HG02623 (cell line): ENCODE data around the gene MRPS2.

Source experiments
- ATAC-seq: cut with Tn5 transposase; IDR thresholded peaks from one replicate; pipeline ENCODE4 v1.9.1; 2021; ENCODE audit warnings: moderate library complexity; ENCODE audit not compliant: unreplicated experiment

MRPS2 gene

DNA sequence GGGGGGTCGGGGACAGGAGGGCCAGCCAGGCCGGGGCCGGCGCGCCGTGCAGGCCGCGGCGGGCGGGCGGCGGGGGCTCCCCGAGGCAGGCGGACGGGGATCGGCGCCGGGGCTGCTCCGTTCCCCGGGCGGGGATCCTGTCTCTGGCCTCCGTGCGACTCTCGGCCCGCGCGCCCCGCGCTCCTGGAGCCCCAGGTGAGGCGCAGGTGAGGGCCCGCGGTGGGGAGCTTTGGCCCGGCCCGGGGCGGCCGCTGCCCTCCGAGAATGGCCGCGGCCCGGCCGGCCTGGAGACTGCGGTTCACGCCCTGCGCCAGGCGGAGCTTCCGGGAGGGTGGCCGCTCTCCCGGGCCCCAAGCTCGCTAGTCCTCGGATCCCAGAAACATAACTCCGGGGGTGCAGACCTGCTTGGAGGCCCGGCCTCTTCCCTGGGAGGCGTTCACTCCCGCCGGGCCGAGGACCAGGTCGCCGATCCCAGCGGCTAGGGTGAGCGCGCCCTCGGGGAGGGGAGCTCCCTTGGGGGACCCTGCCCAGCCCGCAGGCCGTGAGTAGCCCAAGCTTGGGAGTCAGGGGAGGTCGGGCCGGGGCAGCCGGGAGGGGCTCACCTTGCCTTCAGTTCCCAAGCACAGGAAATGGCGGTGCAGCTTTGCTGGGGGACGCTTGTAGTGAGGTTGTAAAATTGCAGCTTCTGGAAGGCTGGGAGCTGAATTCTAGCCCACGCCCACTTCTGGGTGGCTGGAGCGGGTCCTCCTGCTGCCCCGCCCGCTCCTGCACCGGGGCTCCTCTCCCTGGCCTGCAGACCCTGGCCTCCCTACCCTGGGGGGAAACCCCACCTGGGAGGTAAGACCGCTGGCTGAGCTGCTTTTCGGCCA lies 20.2 kb upstream of the MRPS2 start:
- no peak for ATAC-seq

DNA sequence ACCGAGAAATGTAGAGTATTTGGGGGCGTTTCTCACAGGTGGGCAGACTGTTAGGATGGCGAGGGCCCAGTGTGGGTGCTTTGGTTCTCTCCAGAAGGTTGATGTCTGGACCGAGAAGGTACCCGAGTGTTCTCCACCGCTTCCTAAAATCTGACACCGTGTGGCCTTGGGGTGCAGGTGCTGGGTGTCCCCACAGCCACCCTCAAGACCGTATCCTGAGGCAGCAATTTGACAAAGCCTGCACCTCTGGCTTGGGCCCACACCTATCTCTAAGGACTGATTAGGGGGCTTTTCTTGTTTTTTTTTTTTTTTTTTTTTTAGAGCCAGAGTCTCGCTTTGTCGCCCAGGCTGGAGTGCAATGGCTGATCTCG lies 19.6 kb upstream of the MRPS2 start:
- no peak for ATAC-seq

DNA sequence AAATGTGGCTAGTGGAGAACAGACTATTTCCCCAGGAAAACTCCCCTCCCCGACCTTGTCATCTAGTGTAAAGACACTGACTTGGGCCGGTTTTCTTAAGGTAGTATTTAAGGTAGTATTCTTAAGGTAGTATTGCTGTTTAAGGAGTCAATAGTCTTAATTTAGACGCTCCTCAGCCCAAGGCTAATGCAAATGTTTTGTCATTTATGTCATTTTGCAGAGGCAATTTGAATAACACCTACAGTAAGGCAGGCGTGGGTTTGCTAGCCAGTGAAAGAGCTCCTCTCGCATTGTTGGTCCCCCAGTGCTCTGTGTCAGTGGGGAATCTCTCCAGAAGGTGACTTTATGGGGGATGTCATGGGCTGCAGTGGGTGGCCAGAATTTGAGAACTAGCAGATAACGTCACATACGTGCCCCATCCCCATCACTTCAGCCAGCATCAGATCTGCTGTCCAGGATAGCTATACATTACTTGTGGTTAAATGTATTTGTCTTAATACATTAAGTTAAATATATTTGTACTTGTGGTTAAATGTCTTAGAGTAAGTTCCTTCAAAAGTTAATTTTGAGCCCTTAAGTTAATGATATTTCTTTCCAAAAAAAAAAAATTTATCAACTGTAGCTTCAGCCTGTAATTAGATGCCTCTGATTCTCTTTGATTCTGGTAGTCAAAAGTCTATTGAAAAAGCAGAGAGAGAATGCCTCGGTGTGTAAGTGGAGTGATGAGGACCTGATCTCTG lies 18.3 kb upstream of the MRPS2 start:
- ATAC-seq: no peak

DNA sequence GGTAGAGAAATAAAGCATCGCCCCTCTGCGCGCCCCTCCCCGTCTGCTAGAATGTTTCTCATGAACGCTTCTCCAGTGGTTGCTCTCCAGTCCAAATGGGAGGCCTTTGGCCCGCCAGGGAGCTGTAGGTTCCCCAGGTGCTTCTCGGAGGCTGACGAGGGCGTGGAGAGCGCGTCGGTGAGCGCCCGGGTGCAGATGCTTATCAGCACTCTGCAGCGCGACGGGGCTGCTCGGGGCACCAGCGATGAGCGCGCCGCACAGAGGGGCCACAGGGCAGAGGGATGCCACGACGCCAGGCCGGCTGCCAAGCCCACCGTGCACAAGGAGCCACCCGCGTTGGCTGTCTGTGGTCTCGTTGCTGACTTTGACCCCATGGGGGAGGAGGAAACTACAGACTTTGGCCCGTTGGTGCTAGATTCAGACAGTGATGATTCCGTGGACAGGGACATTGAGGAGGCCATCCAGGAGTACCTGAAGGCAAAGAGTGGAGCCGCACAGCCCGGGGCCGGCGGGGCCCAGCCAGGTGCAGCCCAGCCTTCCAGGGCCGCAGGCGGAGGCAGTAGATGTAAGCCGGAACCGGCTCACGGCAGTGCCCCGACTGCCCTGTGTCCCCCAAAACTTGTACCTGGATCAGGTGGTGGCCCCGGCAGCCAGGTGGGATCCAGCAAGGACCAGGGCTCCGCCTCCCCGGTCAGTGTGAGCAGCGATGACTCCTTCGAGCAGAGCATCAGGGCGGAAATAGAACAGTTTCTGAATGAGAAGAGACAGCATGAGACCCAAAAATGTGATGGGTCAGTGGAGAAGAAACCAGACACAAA lies 15.8 kb upstream of the MRPS2 start:
- ATAC-seq: no peak

DNA sequence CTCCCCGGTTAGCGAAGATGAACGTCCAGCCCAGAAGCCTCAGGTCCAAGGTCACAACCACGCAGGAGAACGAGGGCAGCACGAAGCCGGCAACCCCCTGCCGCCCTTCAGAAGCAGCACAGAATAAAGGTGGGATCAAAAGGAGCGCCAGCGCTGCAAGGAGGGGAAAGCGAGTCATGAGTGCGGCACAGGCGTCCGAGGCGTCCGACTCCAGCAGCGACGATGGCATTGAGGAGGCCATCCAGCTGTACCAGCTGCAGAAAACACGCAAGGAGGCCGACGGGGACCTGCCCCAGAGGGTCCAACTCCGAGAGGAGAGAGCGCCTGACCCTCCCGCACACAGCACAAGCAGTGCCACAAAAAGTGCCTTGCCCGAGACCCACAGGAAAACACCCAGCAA lies 15.1 kb upstream of the MRPS2 start:
- ATAC-seq: no peak

DNA sequence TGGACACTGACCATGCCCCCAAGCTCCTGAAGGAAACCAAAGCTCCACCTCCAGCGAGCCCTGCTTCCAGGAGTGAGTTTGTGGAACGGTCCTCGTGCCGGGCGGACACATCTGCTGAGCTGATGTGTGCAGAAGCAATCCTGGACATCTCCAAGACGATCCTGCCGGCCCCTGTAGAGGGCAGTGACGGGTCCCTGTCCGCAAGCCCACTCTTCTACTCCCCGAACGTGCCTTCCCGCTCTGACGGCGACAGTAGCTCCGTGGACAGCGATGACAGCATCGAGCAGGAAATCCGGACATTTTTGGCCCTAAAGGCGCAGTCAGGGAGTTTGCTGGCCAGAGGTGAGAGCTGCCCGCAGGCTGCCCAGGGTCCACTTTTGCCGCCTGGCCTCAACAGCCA lies 14.7 kb upstream of the MRPS2 start:
- ATAC-seq: no peak

DNA sequence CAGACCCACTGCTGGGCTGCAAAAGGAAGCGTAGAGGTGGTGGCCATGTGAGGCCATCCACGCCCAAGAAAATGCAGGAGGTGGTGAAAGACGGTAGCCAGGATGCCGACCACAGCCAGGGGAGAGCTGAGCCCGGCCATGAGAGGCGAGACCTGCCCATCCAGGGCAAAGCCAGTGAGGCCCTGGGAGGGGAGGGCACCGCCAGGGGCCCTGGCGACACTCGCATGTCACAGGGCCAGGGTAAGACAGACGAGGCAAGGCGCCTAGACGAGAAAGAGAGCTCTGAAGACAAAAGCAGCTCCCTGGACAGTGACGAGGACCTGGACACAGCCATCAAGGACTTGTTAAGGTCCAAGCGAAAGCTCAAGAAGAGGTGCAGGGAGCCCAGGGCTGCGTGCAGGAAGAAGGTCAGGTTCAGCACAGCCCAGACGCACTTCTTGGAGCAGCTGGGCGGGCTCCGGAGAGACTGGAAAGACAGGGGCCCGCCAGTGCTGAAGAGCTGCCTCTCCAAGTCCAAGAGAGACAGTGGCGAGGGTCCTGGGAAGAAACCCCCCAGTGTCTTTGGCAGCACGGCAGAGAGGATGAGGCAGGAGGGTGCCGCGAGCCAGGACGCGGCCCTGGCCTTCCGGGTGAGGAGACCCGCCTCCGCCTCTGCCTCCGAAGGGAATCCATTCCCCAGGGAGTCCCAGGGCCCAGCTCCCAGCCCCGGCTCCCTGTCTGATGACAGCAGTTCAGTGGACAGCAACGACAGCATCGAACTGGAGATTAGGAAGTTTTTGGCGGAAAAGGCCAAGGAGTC lies 14.0 kb upstream of the MRPS2 start:
- ATAC-seq: no peak

DNA sequence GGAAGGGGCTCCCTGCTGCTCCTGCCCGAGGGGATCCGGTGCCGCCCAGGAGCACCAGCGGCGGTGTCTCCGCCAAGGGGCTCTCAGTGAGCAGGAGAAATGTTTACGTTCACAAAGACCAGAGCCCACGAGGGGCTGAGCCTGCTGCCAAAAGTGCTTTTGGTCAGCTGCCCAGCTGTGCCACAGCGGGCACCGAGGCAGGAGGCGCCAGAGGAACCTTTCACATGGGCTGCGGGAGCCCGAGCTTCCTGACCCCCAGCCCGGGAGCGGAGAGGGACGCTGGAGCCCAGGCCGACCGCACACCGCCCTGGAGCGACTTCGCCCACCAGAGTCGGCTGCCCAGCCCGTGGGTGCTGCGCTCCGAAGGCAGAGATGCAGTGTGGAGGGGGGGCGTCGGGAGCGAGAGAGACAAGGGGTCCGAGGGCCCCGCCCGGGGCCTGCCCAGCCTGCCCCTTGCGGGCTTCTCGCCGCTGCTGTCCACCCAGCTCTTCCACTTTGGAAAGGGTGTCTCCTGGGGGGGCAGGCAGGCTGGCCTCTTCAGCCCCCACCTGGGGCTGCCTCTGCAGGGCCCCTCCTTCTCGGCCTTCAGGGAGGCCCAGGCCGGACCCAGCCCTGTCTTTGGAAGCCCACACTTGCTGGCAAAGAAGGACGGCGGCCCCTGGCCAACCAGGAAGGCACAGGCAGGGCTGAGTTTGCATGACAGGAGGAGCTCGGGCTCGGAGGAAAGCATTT lies 13.0 kb upstream of the MRPS2 start:
- no peak for ATAC-seq

DNA sequence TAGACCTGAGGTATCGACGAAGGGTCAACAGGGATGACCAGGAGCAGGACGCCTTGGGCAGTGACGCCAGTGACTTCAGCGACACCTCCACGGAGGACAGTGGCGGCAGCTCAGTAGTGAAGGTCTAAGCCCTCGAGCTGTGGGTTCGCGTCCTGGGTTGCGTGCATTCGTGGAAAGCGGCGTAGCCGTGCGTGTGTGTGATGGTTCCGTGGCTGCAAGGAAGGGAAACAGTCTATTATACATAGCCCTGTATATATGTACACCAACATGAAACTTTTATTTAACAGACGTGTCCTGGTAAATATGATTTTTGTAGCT lies 12.5 kb upstream of the MRPS2 start:
- ATAC-seq: no peak

DNA sequence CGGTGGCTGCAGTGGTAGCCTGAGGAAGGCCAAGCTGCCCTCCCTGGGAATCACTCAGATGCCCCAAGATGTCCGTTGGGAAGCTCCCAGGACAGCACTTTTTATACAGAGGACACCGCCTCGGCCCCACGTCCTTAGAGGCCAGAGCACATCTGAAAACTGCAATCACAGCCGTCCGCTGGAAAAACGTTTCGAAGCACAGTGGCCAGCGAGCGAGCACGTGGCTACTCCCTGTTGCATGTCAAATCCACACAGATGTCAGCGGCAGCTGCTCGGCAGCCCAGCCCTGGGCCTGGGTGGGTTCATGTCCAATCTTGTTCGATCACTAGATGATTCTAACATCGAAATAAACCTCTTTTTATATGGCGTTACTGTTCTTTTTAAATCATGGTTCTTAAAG lies 12.0 kb upstream of the MRPS2 start:
- ATAC-seq: no peak

DNA sequence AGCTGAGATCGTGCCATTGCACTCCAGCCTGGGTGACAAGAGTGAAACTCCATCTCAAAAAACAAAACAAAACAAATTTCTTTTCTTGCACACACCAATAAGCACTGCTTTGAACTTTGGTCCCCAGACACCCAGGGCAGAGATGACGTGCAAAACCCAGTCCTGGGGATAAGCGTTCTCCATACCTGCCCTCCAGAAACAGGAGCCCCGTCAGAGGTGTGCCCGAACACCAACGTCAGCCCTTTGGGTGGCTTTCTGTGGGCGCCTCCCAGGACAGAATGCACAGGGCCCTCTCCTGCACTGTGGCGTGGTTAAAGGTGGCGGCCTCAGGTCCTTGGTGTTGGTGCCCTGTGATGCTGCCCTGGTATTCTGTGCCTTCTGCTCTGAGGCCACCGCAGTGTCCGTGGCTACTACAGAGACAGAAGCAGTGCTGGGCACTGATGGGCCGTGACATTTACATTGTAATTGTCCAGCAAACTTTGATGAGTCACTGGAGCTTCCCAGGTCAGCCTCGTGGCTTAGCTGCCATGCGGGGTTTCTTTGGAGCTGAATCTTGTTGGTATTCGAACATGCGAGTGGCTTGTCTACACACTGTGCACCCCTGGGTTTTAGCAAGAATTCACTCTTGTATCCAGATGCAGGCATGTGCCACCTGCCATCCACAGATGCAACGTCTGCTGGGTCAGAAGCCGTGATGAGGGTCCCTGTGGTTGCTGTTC lies 11.1 kb upstream of the MRPS2 start:
- ATAC-seq: no peak

DNA sequence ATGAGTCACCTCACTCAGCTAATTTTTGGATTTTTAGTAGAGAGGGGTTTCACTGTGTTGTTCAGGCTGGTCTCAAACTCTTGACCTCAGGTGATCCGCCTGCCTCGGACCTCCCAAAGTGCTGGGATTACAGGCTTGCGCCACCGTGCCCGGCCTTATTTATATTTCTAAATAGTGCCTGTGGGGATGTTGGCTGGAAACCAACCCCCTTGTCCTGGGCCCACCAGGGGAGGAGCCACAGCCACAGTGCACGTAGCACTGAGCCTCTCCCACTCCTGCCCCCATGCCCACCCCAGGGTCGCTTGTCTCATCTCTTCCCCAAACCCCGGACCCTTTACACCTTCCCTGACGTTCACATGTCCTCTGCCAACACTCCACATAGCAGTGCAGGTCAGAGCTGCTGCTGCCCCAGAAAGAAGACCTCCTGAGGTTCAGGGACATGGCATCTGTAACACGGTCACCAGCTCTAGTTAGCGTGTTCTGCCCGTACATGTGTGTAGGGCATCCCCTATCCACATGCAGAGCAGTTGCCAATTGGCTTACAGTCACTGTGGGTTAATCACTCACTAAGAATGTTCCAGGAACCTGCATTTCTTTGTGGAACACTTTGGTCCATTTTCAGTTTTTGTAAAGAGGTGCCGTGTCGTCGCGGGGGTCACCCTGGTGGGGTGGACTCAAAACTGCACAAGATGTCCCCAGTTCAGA lies 10.2 kb upstream of the MRPS2 start:
- ATAC-seq: no peak

DNA sequence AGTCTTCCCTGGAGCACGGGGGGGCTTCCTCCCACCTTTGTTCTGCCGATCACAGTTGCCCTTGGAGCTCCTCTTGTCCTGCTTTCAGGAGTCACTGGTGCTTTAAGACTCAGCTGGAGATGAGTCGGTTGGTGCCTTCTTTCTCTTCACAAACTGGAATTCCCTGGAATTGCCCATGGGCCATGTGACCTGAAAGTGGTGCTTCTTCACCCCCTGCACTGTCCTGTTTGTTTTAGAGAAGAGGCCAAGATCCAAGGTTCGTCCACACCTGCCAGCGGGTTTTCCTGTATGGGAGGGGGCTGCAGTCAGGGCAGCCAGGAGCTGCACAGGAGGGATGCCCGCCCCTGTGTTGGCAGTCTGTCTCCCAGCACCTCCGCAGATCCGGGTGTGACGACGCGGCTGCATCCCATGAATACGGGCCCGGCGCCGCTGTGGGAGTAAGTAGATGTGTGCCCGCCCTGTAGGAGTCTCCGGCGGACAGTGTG lies 9.5 kb upstream of the MRPS2 start:
- no peak for ATAC-seq

DNA sequence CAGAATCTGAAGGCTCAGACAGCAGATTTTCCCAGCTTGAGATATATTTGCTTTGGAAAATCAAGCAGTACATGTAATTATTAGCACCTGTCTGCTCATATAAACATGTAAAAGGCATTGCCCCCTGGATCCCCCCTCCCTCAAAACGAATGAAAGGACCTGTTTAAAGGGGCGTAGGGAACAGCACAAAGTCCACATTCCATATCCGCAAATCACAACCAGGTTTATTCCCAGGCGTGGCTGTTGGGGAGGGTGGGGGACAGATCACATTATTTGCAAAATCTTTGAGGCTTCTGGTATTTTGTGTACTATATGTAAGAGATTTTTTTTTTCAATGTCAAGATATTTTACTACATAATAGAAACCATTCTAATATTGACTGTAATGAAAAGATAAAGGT lies 8.7 kb upstream of the MRPS2 start:
- no peak for ATAC-seq

DNA sequence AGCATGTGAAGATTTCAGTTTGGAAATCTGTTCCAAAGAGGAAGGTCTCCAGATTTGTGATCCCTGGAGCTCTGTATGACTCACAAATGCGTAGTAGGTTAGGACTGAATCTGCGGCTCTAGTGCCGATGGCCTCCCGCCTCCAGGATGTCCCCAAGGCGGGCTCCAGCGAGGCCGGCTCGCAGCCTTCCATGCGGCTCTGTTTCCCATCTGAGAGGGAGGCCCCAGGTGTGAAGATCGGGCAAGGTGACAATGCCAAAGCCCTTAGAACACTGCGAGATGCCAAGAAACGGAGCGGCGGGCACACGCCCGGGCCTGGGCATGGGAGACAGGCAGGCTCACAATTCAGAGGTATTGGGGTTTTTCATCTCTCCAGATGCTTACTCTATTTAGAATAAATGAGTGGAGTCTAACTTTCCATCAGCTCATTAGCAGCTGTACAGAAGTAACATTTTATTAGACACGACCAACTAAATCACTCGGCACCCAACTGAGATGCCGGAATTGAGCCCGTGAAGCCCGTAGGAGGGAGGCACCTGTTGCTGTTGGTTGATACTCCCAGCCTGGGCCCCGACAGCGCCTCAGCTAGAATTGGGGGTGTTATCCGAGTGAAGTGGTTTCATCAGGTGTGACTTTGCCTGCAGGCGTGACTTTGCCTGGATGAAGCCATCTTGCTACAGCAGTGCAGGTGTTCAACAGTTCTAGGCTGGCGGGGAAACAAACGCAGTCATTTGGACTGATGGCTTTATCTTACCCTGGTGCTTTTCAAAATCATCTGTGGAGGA lies 7.4 kb upstream of the MRPS2 start:
- ATAC-seq: no peak

DNA sequence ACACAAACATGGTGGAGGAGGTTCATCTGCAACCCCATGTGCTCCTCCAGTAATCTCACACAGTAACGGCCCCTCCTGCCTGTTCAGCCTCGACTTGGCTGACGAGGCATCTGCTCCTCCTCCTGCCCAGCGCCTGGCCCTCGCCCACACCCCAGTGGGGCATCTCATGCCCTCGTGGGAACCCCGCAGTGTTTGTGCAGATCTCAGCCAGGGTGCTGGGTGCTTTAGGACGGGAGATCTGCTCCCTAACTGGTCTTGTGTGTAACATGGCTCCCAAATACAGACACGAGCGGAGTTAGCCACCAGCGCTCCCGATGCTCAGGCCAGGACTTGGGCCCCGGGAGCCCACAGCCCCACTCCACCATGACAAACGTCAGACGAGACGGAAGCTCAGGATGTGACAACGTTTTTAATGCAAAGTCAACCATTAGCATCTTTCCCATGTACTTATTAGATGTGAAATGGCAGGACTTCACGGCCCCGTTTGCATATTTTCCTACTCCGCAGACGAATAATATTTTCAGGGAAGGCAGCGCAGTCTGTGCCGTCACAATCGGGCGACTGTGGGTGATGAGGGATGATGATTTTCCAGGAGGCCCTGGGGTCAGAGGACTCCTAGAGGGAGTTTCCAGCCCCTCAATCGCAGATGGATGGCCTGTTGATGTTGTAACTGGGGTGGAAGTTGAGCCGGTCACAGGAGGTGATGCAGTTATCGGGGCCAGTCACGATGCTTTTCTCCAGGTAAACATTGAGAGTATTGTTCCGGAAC lies 5.5 kb upstream of the MRPS2 start:
- ATAC-seq: no peak

DNA sequence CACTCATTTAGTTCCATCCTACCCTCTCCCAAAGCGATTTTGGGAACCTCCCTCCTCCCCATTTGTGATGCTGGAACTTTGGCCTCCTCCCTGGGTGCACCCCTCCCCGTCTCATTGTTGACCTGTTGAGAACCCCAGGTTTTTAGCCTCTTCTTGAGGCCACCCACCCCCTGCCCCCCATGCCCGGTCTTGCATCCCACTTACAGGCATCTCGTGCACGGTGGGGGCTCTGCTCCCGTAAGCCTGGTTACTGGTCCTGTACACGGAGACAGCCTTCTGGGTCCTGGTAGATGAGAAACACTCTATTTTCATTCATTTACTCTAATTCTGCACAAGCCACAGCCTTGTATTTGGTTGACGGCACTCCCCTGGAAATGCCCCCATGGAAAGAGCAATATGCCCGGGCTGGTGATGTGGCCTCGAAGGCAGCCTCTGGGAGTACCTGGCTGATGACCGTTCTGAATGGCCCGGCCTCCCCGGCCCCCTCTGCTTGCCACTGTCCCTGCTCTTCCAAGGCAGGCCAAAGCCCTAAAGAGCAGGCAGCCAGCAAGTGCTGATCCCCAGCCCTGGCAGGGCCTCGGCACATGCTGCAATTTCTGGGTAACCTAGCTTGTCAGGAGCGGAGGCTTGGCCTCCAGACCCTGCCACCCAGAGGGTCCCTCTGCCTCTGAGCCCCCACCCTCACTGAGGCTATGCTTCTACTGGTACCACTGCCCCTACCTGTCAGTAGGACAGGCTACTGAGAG lies 1.9 kb upstream of the MRPS2 start:
- ATAC-seq: no peak
